NT2/D1 (cell line): ENCODE results near the gene KCNQ1OT1.

ENCODE experiments used
- SUZ12 ChIP-seq: IDR thresholded peaks from 2 replicates; pipeline ENCODE4 v1.6.1; 2011; ENCODE audit not compliant: insufficient read length, insufficient read depth; ENCODE audit errors: extremely low read depth
- YY1 ChIP-seq: IDR thresholded peaks from 2 replicates; pipeline ENCODE4 v1.6.1; 2011; ENCODE audit not compliant: insufficient read length, insufficient read depth
- ZNF274 ChIP-seq: IDR thresholded peaks from 2 replicates; pipeline ENCODE4 v1.6.1; 2011; ENCODE audit warnings: mild to moderate bottlenecking, low read depth, low read length

- TF ChIP-seq ZNF274 (no peak), YY1 (no peak), SUZ12 (no peak)
These were observed 46.6 kb downstream of the KCNQ1OT1 start for GRCh38 chr11:2653198-2653551.
